ENCODE measurements around the gene TSPAN5.

- TF ChIP-seq ZNF639 (tag by site-specific recombination; IDR thresholded peaks at IDR 0.05) = no peak
- no peak for TF ChIP-seq ATF2 (tag by site-specific recombination; IDR thresholded peaks at IDR 0.05; ENCODE audit: low read depth)
- TF ChIP-seq ZBTB8A (tag by site-specific recombination; IDR thresholded peaks at IDR 0.05) = no peak
- TF ChIP-seq TCF7L2 (IDR thresholded peaks at IDR 0.05; ENCODE audit: borderline replicate concordance, low read depth, low read length) = no peak
- TF ChIP-seq YY1 (tag by site-specific recombination; IDR thresholded peaks at IDR 0.05) = no peak
- no peak for TF ChIP-seq SP2 (tag by site-specific recombination; IDR thresholded peaks at IDR 0.05)
- TF ChIP-seq CTCF (tag by site-specific recombination; IDR thresholded peaks at IDR 0.05) = no peak
- TF ChIP-seq ZNF114 (tag by site-specific recombination; IDR thresholded peaks at IDR 0.05) = no peak
- no peak for TF ChIP-seq ZNF26 (tag by site-specific recombination; IDR thresholded peaks at IDR 0.05)
- TF ChIP-seq ZNF148 (tag by site-specific recombination; IDR thresholded peaks at IDR 0.05; ENCODE audit: borderline replicate concordance) = no peak
These were observed 135.6 kb downstream of the TSPAN5 start for GRCh38 chr4:98522636-98523395.

All from HEK293 (cell line).